A549 (cell line): ENCODE data around the gene DSEL. TPM values are rescaled to one million over a fixed set of nuclear protein-coding genes. Genes with fewer than 3 reads are reported as not detected.

Source experiments
- ATAC-seq, 2 experiments: fragments of 200-7000 bp in 1 of 2; fragments of >200 bp in 1 of 2; cut with Nextera tagmentation in 1 of 2; cut with Tn5 transposase in 1 of 2; 3 replicates each; pipeline versions ENCODE4 v1.8.0 to v1.9.1; 2018 to 2020; ENCODE audit warnings: mild to moderate bottlenecking in 1 of 2, moderate library complexity in 1 of 2
- CTCF ChIA-PET: fragments of 300-600 bp; sonication (Branson Sonifier 250); formaldehyde crosslinking; extraction: SDS; loops from one replicate; lab custom pipeline; 2021; ENCODE audit warnings: antibody characterized with exemption, inconsistent platforms; lab: Yijun Ruan, JAX
- POLR2A ChIA-PET: fragments of 350-600 bp; formaldehyde crosslinking; extraction: SDS; loops from one replicate; lab custom pipeline; 2021; ENCODE audit warnings: antibody characterized with exemption, inconsistent platforms; lab: Yijun Ruan, JAX
- DNase-seq, 2 experiments: peaks; one replicate each; pipeline versions ENCODE4 v3.0.0 to v3.0.0-alpha.2; 2011 to 2016; ENCODE audit warnings: low read depth in 1 of 2, low spot score in 1 of 2
- FAIRE-seq: peaks from 2 replicates; lab custom pipeline; 2011; peaks lifted over from hg19 to GRCh38; lab: Jason Lieb, UNC
- H3K27ac ChIP-seq, 2 experiments: fragments of >200 bp; sonication (Bioruptor Twin); formaldehyde crosslinking; 3 replicates each; pipeline ENCODE4 v1.5.1; 2016 to 2017
- H3K4me1 ChIP-seq: fragments of >200 bp; sonication (Bioruptor Twin); formaldehyde crosslinking; 3 replicates; pipeline ENCODE4 v1.6.1; 2016
- H3K4me2 ChIP-seq: fragments of >200 bp; sonication (Bioruptor Twin); formaldehyde crosslinking; 3 replicates; pipeline ENCODE4 v1.6.1; 2016
- H3K4me3 ChIP-seq: fragments of >200 bp; sonication (Bioruptor Twin); formaldehyde crosslinking; 3 replicates; pipeline ENCODE4 v1.5.1; 2016
- H3K9me3 ChIP-seq: fragments of >200 bp; sonication (Bioruptor Twin); formaldehyde crosslinking; 3 replicates; pipeline ENCODE4 v1.6.1; 2016
- BHLHE40 ChIP-seq: IDR thresholded peaks from 2 replicates; pipeline ENCODE4 v1.6.1; 2012; ENCODE audit warnings: low read depth, low read length, inconsistent platforms
- CHD2 ChIP-seq: fragments of 150-350 bp; IDR thresholded peaks from 2 replicates; pipeline ENCODE4 v1.6.1; 2014; ENCODE audit warnings: low read length; ENCODE audit not compliant: partially characterized antibody
- CTCF ChIP-seq: fragments of >200 bp; sonication (Bioruptor Twin); formaldehyde crosslinking; IDR thresholded peaks from 3 replicates; pipeline ENCODE4 v1.5.1; 2016
- EHF ChIP-seq: fragments of 250-450 bp; sonication (Bioruptor Pico); IDR thresholded peaks from 2 replicates; pipeline ENCODE4 v1.5.0; 2020; ENCODE audit warnings: mild to moderate bottlenecking
- EHMT2 ChIP-seq: fragments of 200-600 bp; sonication (generic); IDR thresholded peaks from 2 replicates; pipeline ENCODE4 v1.6.1; 2016; ENCODE audit warnings: antibody characterized with exemption, low read depth, mild to moderate bottlenecking, moderate library complexity
- ESRRA ChIP-seq: fragments of 150-350 bp; IDR thresholded peaks from 2 replicates; pipeline ENCODE4 v1.6.1; 2014; ENCODE audit warnings: mild to moderate bottlenecking, low read length, borderline replicate concordance
- FOSB ChIP-seq: fragments of 250-450 bp; sonication (Bioruptor Pico); IDR thresholded peaks from 2 replicates; pipeline ENCODE4 v1.5.0; 2020; ENCODE audit warnings: mild to moderate bottlenecking, moderate library complexity
- GATA3 ChIP-seq: IDR thresholded peaks from 2 replicates; pipeline ENCODE4 v1.6.1; 2012; ENCODE audit warnings: borderline replicate concordance
- MAFK ChIP-seq: fragments of 450-650 bp; IDR thresholded peaks from 2 replicates; pipeline ENCODE4 v1.6.1; 2014; ENCODE audit not compliant: partially characterized antibody
- MYC ChIP-seq: IDR thresholded peaks from 2 replicates; pipeline ENCODE4 v1.6.1; 2012; ENCODE audit warnings: mild to moderate bottlenecking, inconsistent platforms, low read length, improper control_type of control experiment, borderline replicate concordance
- NFE2L2 ChIP-seq: fragments of 150-350 bp; conservative IDR thresholded peaks from 2 replicates; pipeline ENCODE4 v1.6.1; 2014; ENCODE audit warnings: low read length
- NPAS2 ChIP-seq: fragments of 250-450 bp; sonication (Bioruptor Pico); IDR thresholded peaks from 2 replicates; pipeline ENCODE4 v1.8.0; 2022; ENCODE audit warnings: mild to moderate bottlenecking, moderate library complexity, borderline replicate concordance
- RCOR1 ChIP-seq: fragments of 150-350 bp; IDR thresholded peaks from 2 replicates; pipeline ENCODE4 v1.6.1; 2014; ENCODE audit warnings: antibody characterized with exemption, low read length, low read depth
- RFX5 ChIP-seq: fragments of 450-650 bp; IDR thresholded peaks from 2 replicates; pipeline ENCODE4 v1.7.1; 2014; ENCODE audit warnings: antibody characterized with exemption, mild to moderate bottlenecking, moderate library complexity
- SMC3 ChIP-seq: fragments of >200 bp; sonication (Bioruptor Twin); formaldehyde crosslinking; IDR thresholded peaks from 3 replicates; pipeline ENCODE4 v1.6.1; 2018; ENCODE audit warnings: inconsistent platforms
- SREBF2 ChIP-seq: fragments of 450-650 bp; IDR thresholded peaks from 2 replicates; pipeline ENCODE4 v1.6.1; 2014; ENCODE audit warnings: mild to moderate bottlenecking, moderate library complexity
- TP53 ChIP-seq: fragments of 250-450 bp; sonication (Bioruptor Pico); IDR thresholded peaks from 2 replicates; pipeline ENCODE4 v1.5.0; 2021; ENCODE audit warnings: mild to moderate bottlenecking, moderate library complexity
- ZC3H11A ChIP-seq: fragments of 450-650 bp; IDR thresholded peaks from 2 replicates; pipeline ENCODE4 v1.6.1; 2014; ENCODE audit warnings: antibody characterized with exemption, mild to moderate bottlenecking
- WGBS: methylation state at CpG from one replicate; pipeline ENCODE4 v1.1.6; 2017; ENCODE audit errors: missing lambda C conversion rate; 5-methylcytosine and 5-hydroxymethylcytosine counted together
- polyA plus RNA-seq, 4 experiments: library from polyadenylated mRNA; depleted of rRNA in 3 of 4; stranded (reverse); fragments of >200 nt; fragmentation: RNase III in 1 of 4; extraction: RNeasy Plus Mini Kit Qiagen cat#74134 plus additional on column Dnase treatment in 1 of 4; gene quantifications; 2 replicates in 3 of 4; 3 replicates in 1 of 4; pipeline ENCODE4 v1.2.3, GENCODE V29; 2011 to 2017

DSEL gene
- polyA plus RNA-seq, 2 of the 4 experiments (the other 2 are of a cell fraction), result 0.21 to 0.34 TPM

- TF ChIP-seq CTCF, result no peak
- no peak for TF ChIP-seq ESRRA
- no peak for TF ChIP-seq SREBF2
These were observed 32.1 kb downstream of the DSEL start (continued) for GRCh38 chr18:67484458-67484857.

- FAIRE-seq, result no peak
- ChIA-PET POLR2A (no interaction called here), CTCF (no interaction called here)
- Histone ChIP-seq H3K9me3 (no peaks in the 10 kb centered on the region), H3K4me1 (no peaks in the 10 kb centered on the region), H3K27ac (no peak overlapping the region), H3K4me2 (no peak overlapping the region), H3K4me3 (no peak overlapping the region)
- TF ChIP-seq MAFK (no peak), BHLHE40 (no peak)
- WGBS, result 39% methylated on average over 6 of the region's 6 CpGs
- no peak for ATAC-seq
- no peak for DNase-seq
These were observed 32.6 kb downstream of the DSEL start for GRCh38 chr18:67483952-67484351.

- DNase-seq (no peak), FAIRE-seq (no peak), ATAC-seq (no peak)
- ChIA-PET CTCF (no interaction called here), POLR2A (no interaction called here)
- no peak overlapping the region for H3K4me3 ChIP-seq
- no peaks in the 10 kb centered on the region for H3K4me1 ChIP-seq
- H3K27ac ChIP-seq, result no peak overlapping the region
- no peaks in the 10 kb centered on the region for H3K9me3 ChIP-seq
- 45% methylated on average over 2 of the region's 2 CpGs for WGBS
- TF ChIP-seq CTCF, result no peak
- no peak for TF ChIP-seq EHF (CRISPR knock-in tag)
- no peak for TF ChIP-seq EHMT2
- TF ChIP-seq CHD2, result no peak
- no peak for TF ChIP-seq TP53 (CRISPR knock-in tag)
- TF ChIP-seq SMC3, result no peak
- TF ChIP-seq FOSB (CRISPR knock-in tag), result no peak
- TF ChIP-seq RCOR1, result no peak
- TF ChIP-seq RFX5, result no peak
- no peak for TF ChIP-seq GATA3
- H3K4me2 ChIP-seq, result no peak overlapping the region
These were observed 33.3 kb downstream of the DSEL start for GRCh38 chr18:67483237-67483636.

- Histone ChIP-seq H3K9me3 (no peaks in the 10 kb centered on the region), H3K4me2 (no peak overlapping the region), H3K27ac (no peak overlapping the region), H3K4me1 (no peaks in the 10 kb centered on the region), H3K4me3 (no peak overlapping the region)
- DNase-seq, result no peak
- TF ChIP-seq MYC, result no peak
- no peak for TF ChIP-seq NPAS2
- TF ChIP-seq GATA3, result no peak
- no peak for TF ChIP-seq CHD2
- no peak for TF ChIP-seq ZC3H11A
- TF ChIP-seq NFE2L2, result no peak
- FAIRE-seq, result no peak
- CTCF ChIA-PET, result no interaction called here
- ATAC-seq, result no peak
- WGBS, result 10% methylated on average over 3 of the region's 3 CpGs
- POLR2A ChIA-PET, result no interaction called here
These were observed 38.3 kb downstream of the DSEL start for GRCh38 chr18:67478249-67478648.
